ENCODE measurements around the gene OPRPN. TPM values are rescaled to one million over a fixed set of nuclear protein-coding genes. Genes with fewer than 3 reads are reported as not detected.

OPRPN gene
- total RNA-seq, 1 donor from 2014 or later, result not detected

Other genes starting within 250 kb of the OPRPN start
- gene PRR27, start 243.7 kb upstream of the OPRPN start, total RNA-seq, result not detected in 2 replicates
- not detected in 2 replicates for gene ODAM, start 202.2 kb upstream of the OPRPN start, total RNA-seq
- not detected in 2 replicates for gene FDCSP, start 171.8 kb upstream of the OPRPN start, total RNA-seq
- not detected in 2 replicates for gene CSN3, start 155.3 kb upstream of the OPRPN start, total RNA-seq
- gene CABS1, start 63.0 kb upstream of the OPRPN start, total RNA-seq, result not detected in 2 replicates
- not detected in 2 replicates for gene SMR3A, start 37.2 kb upstream of the OPRPN start, total RNA-seq
- not detected in 2 replicates for gene SMR3B, start 14.8 kb upstream of the OPRPN start, total RNA-seq
- not detected in 2 replicates for gene MUC7, start 74.3 kb downstream of the OPRPN start, total RNA-seq
- gene AMTN, start 120.6 kb downstream of the OPRPN start, total RNA-seq, result 0.18 TPM in 1 of 2 replicates, not detected in the other
- not detected in 2 replicates for gene AMBN, start 194.3 kb downstream of the OPRPN start, total RNA-seq
- not detected in 2 replicates for gene ENAM, start 230.8 kb downstream of the OPRPN start, total RNA-seq